ENCODE measurements around the gene CPVL.

- TF ChIP-seq CTCF (IDR thresholded peaks at IDR 0.05) (no peak), EZH2 (IDR thresholded peaks at IDR 0.05; ENCODE audit: borderline replicate concordance, insufficient read depth, low read depth, low read length, poor library complexity, severe bottlenecking) (no peak)
Observed at GRCh38 chr7:29000717-29001076, 145.6 kb downstream of the CPVL start.

All from B cell (primary cell).